HepG2 (cell line): ENCODE measurements around the gene OPRL1. TPM values are rescaled to one million over a fixed set of nuclear protein-coding genes. Genes with fewer than 3 reads are reported as not detected.

ENCODE experiments used
- BCL6 ChIP-seq: IDR thresholded peaks from 2 replicates; pipeline ENCODE4 v1.6.1; 2016; ENCODE audit warnings: missing genetic modification reagents, missing compliant biosample characterization
- CBX2 ChIP-seq, 2 experiments: fragments of 200-600 bp in 1 of 2; sonication (generic); formaldehyde crosslinking in 1 of 2; IDR thresholded peaks; 2 replicates each; pipeline versions ENCODE4 v1.7.0 to v1.8.1; 2018 to 2022; ENCODE audit warnings: low read depth in 2 of 2, low read length in 1 of 2, mild to moderate bottlenecking in 1 of 2, missing genetic modification reagents in 1 of 2
- ESRRA ChIP-seq: sonication (generic); formaldehyde crosslinking; IDR thresholded peaks from 2 replicates; pipeline ENCODE4 v1.5.1; 2020; ENCODE audit warnings: mild to moderate bottlenecking, low read depth, missing genetic modification reagents
- HMGXB4 ChIP-seq, 2 experiments: sonication (generic) in 1 of 2; formaldehyde crosslinking in 1 of 2; IDR thresholded peaks; 2 replicates each; pipeline versions ENCODE4 v1.4.0 to v1.6.1; 2018 to 2020; ENCODE audit warnings: missing genetic modification reagents in 2 of 2, borderline replicate concordance in 1 of 2, low read depth in 1 of 2, mild to moderate bottlenecking in 1 of 2, missing biosample characterization in 1 of 2
- MAFK ChIP-seq, 2 experiments: IDR thresholded peaks in 1 of 2; conservative IDR thresholded peaks in 1 of 2; 2 replicates each; pipeline ENCODE4 v1.6.1; 2011; ENCODE audit warnings: improper control_type of control experiment in 2 of 2, low read length in 2 of 2
- MYNN ChIP-seq: sonication (generic); formaldehyde crosslinking; IDR thresholded peaks from 2 replicates; pipeline ENCODE4 v1.4.0; 2020; ENCODE audit warnings: mild to moderate bottlenecking, low read depth, missing genetic modification reagents
- NFKBIZ ChIP-seq: IDR thresholded peaks from 2 replicates; pipeline ENCODE4 v1.6.1; 2018; ENCODE audit warnings: missing genetic modification reagents, missing compliant biosample characterization
- PHF8 ChIP-seq: sonication (generic); formaldehyde crosslinking; IDR thresholded peaks from 2 replicates; pipeline ENCODE4 v1.5.0; 2020; ENCODE audit warnings: missing genetic modification reagents
- POLR2AphosphoS5 ChIP-seq: IDR thresholded peaks from 2 replicates; pipeline ENCODE4 v1.6.1; 2012; ENCODE audit warnings: low read depth, low read length
- REXO4 ChIP-seq: sonication (generic); formaldehyde crosslinking; IDR thresholded peaks from 2 replicates; pipeline ENCODE4 v1.8.0; 2022; ENCODE audit warnings: missing genetic modification reagents, mild to moderate bottlenecking, borderline replicate concordance
- SOX5 ChIP-seq: IDR thresholded peaks from 2 replicates; pipeline ENCODE4 v1.6.1; 2016; ENCODE audit warnings: borderline replicate concordance
- ZNF34 ChIP-seq: sonication (generic); formaldehyde crosslinking; IDR thresholded peaks from 2 replicates; pipeline ENCODE4 v1.4.0; 2020; ENCODE audit warnings: mild to moderate bottlenecking, missing genetic modification reagents, borderline replicate concordance
- ZNF354B ChIP-seq: sonication (generic); formaldehyde crosslinking; IDR thresholded peaks from 2 replicates; pipeline ENCODE4 v1.8.0; 2022; ENCODE audit warnings: mild to moderate bottlenecking, missing genetic modification reagents
- ZNF609 ChIP-seq: sonication (generic); formaldehyde crosslinking; IDR thresholded peaks from 2 replicates; pipeline ENCODE4 v1.4.0; 2020; ENCODE audit warnings: mild to moderate bottlenecking, missing genetic modification reagents, borderline replicate concordance
- ZNF646 ChIP-seq: sonication (generic); formaldehyde crosslinking; IDR thresholded peaks from 2 replicates; pipeline ENCODE4 v1.9.0; 2021; ENCODE audit warnings: mild to moderate bottlenecking, missing genetic modification reagents
- ZNF83 ChIP-seq: sonication (generic); formaldehyde crosslinking; IDR thresholded peaks from 2 replicates; pipeline ENCODE4 v1.4.0; 2020; ENCODE audit warnings: missing genetic modification reagents, mild to moderate bottlenecking, borderline replicate concordance
- polyA plus RNA-seq, 8 experiments: library from polyadenylated mRNA; depleted of rRNA in 3 of 8; stranded (reverse) in 7 of 8; unstranded in 1 of 8; fragments of >200 nt; fragmentation: Illumina TruSeq in 4 of 8; extraction: Trizol in 4 of 8; gene quantifications; 2 replicates each; pipeline versions ENCODE4 v1.2.1 to v1.2.3, GENCODE V29; 2011 to 2016; ENCODE audit warnings: low read depth in 4 of 8, missing spikeins in 1 of 8, mixed read lengths in 1 of 8; ENCODE audit not compliant: insufficient read depth in 1 of 8
- total RNA-seq, 5 experiments: library from RNA; depleted of rRNA; stranded (reverse); fragments of >200 nt; fragmentation: Illumina TruSeq; extraction: Trizol; gene quantifications; 2 replicates each; pipeline ENCODE4 v1.2.3, GENCODE V29; 2016; ENCODE audit warnings: low read depth in 1 of 5

OPRL1 gene
- total and polyA plus RNA-seq, 2 of the 13 experiments (the other 11 are each of a cell fraction or from before 2014, with no cell fraction given), result 0.35 to 0.71 TPM

GRCh38 chr20:64083378-64083803 is 3.5 kb downstream of the OPRL1 start (continued):
- no peak for TF ChIP-seq REXO4 (CRISPR knock-in tag)
- peak; percentile 45; the same call in 1 of the 2 replicates for TF ChIP-seq NFKBIZ
- no peak for TF ChIP-seq POLR2AphosphoS5
- no peak for TF ChIP-seq PHF8
- no peak for TF ChIP-seq ZNF354B (CRISPR knock-in tag)
- TF ChIP-seq ZNF34 (CRISPR knock-in tag), result no peak
- TF ChIP-seq ZNF83 (CRISPR knock-in tag), result no peak
- TF ChIP-seq ESRRA (CRISPR knock-in tag), result no peak
- TF ChIP-seq ZNF609 (CRISPR knock-in tag), result peak; percentile 31; the same call in 1 of the 2 replicates
- no peak for TF ChIP-seq CBX2 (IDR thresholded peaks at IDR 0.05; ENCODE audit: low read depth, low read length)
- no peak for TF ChIP-seq CBX2 (CRISPR knock-in tag; IDR thresholded peaks at IDR 0.05; ENCODE audit: low read depth)
- no peak for TF ChIP-seq MAFK (conservative IDR thresholded peaks at IDR 0.05 in 1 of 2, IDR thresholded peaks at IDR 0.05 in 1 of 2; ENCODE audit: low read length in 2 of 2)
- no peak for TF ChIP-seq MYNN
- peak; percentile 71 to 79; a peak in 3 of 4 replicates for TF ChIP-seq HMGXB4 (CRISPR knock-in tag; IDR thresholded peaks at IDR 0.05; ENCODE audit: borderline replicate concordance in 1 of 2, low read depth in 1 of 2)
- peak; percentile 7; the same call in 1 of the 2 replicates for TF ChIP-seq BCL6 (CRISPR knock-in tag)
- no peak; the same call in 1 of the 2 replicates for TF ChIP-seq SOX5 (CRISPR knock-in tag)
- TF ChIP-seq ZNF646 (CRISPR knock-in tag), result no peak
